ENCODE measurements around the gene PPHLN1.

DNA sequence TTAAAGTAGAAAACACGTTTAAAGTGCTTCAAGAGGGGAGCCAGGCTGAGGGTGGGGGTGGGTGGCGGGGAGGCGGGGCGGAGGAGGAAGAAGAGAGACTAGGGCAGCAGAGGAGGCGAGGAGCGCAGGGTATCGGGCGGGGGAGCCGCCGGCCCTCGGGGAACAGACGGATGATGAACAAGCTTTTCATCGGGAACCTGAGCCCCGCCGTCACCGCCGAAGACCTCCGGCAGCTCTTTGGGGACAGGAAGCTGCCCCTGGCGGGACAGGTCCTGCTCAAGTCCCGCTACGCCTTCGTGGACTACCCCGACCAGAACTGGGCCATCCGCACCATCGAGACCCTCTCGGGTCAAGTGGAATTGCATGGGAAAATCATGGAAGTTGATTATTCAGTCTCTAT, 39.2 kb upstream of the PPHLN1 start:
- TF ChIP-seq, protein P1, sequence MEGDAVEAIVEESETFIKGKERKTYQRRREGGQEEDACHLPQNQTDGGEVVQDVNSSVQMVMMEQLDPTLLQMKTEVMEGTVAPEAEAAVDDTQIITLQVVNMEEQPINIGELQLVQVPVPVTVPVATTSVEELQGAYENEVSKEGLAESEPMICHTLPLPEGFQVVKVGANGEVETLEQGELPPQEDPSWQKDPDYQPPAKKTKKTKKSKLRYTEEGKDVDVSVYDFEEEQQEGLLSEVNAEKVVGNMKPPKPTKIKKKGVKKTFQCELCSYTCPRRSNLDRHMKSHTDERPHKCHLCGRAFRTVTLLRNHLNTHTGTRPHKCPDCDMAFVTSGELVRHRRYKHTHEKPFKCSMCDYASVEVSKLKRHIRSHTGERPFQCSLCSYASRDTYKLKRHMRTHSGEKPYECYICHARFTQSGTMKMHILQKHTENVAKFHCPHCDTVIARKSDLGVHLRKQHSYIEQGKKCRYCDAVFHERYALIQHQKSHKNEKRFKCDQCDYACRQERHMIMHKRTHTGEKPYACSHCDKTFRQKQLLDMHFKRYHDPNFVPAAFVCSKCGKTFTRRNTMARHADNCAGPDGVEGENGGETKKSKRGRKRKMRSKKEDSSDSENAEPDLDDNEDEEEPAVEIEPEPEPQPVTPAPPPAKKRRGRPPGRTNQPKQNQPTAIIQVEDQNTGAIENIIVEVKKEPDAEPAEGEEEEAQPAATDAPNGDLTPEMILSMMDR (conservative IDR thresholded peaks at IDR 0.05 in 1 of 2, IDR thresholded peaks at IDR 0.05 in 1 of 2; ENCODE audit: extremely low read depth in 1 of 2, insufficient read depth in 1 of 2, low read depth in 1 of 2, low read length in 2 of 2), result no peak
- no peak for TF ChIP-seq EZH2 (IDR thresholded peaks at IDR 0.05; ENCODE audit: borderline replicate concordance, low read length)
